GM18499 (cell line): ENCODE data around the gene PCSK6.
"Not testable (repeated sequence)": the region's sequence is repeated elsewhere in the genome, so short reads cannot be mapped to it uniquely, and the experiment has no call there.

Source experiments
- ATAC-seq: cut with Tn5 transposase; IDR thresholded peaks from one replicate; pipeline ENCODE4 v1.9.1; 2021; ENCODE audit warnings: moderate number of reproducible peaks; ENCODE audit not compliant: insufficient read depth, unreplicated experiment

The PCSK6 gene

GRCh38 chr15:101348015-101348414 is 141.5 kb downstream of the PCSK6 start:
- no peak for ATAC-seq

DNA sequence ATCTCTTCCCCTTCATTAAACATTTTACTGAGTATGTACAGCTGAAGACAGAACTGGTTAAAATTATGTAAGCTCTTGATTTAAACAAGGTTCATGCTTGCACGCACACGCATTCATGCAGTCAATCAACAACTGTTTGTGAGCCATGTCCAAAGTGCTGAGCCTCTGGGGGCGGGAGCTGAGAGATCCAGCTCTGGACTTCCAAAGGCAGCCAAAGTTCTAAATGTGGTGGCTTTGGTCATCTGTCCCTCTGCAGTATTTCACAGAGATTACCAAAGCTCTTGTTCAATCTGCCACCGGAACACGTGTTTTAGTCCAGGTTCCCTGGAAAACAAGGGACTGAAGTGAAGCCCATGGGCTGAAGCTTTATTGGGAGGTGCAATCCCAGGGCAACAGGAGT is 142.1 kb downstream of the PCSK6 start:
- ATAC-seq, result no peak

- ATAC-seq, result no peak
Observed at GRCh38 chr15:101346928-101347327, 142.6 kb downstream of the PCSK6 start.

GRCh38 chr15:101342056-101342455 is 147.5 kb downstream of the PCSK6 start:
- no peak for ATAC-seq

DNA sequence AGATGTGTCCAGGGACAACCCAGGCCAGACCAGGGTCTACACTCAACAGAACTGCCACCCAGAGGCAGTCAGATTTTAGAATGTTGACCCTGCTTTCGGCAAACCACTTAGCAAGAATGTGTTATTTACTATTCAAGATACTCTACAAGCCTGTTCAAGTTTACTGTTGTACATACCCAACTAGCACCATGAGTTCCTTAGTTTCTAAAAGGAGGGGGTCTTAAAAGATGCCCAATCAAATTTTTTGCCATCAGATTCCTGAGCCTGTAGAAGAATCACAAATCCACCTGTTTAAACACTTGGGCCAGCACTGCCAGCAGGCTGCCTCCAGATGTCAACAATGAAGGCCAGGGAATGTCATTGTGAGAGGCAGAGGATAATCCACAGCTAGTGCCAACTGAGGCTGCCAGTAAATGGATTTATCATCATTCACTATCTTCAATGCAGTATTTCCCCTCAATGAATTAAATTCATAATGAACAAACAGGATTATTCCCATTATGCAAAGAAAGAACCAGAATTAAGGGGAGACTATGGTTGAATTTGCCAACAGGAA is 150.9 kb downstream of the PCSK6 start:
- ATAC-seq, result no peak

DNA sequence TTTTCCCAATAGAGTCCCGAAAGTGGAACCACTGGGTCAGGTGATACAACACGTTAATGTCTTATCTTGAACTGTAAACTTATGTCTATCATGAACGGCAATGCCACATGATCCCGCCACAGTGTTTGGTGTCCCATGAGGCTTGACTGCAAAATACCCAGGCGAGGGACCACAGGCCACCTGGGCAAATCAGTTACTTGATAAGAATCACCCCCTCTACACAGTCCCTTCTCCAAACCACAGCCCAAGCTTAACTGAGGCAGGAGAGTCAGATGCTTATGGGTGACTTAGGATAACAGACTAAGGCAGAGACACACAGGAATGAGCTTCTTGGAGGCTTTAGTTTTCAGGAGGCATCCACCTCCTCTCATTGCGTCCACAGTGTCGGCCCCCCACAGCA is 151.5 kb downstream of the PCSK6 start:
- no peak for ATAC-seq

- not testable (repeated sequence) for ATAC-seq
Observed at GRCh38 chr15:101333907-101334789, 155.4 kb downstream of the PCSK6 start.

DNA sequence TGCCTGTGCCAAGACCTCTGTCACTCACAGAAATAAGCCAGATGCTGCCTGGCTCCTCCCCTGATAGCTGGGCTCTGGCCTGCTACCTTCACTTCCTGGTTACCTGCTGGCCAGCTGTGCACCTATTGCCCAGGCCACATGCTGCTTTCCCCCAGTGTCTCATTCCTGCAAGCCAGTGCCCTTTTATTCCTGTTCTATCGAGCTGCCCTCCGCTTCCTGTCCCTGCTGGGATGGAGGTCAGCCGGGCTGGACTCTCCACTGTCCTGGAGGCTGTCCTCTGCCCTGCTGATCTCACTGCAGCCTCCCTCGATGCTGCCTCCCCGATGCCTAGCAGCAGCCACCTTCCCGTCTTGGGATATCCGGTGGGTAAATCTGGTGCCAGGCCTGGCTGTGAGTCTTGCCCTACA is 157.4 kb downstream of the PCSK6 start:
- no peak for ATAC-seq

DNA sequence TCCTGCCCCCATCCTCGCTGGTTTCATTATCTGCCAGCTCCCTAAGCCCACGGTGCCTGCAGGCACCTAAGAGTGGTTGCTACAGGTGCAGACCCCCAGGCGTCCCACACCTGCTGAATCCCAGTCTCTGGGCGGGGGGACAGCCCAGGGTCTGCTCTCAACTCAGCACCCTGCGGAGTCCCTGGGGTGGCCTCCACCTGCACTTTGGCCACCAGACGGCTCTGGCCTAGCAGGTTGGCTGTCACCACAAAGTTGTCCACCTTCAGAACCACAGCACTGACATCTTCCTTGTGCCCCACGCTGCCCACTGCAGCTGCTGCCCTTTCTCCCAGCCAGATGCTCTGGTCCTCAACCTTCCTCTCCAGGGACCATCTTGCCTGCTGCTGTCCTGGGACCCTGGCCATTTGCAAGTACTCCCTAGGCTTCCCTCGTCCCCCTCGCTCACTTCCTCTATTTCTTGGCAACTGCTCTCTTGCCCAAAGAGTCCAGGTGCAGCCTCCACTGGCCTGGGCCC is 159.6 kb downstream of the PCSK6 start:
- no peak for ATAC-seq

- no peak for ATAC-seq
Observed at GRCh38 chr15:101329309-101329863, 160.1 kb downstream of the PCSK6 start.

DNA sequence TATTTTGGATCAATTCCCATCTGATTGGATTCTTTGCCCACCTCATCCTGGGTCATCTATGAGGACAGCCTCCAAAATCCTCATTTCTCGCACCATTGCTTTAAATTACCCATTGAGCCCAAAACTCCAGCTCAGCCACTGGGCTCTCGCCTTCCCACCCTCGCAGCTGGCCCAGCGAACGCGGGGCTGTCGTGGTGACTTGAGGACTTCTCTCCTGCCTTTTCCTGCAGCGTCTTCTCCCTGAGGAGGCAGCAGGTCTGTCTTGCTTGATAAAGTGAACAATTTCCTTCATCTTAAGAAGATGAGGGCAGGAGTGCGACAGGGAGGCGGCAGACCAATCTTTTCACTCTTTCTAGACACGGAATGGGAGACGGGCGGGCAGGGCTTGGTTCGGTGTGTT is 161.5 kb downstream of the PCSK6 start:
- ATAC-seq, result no peak

DNA sequence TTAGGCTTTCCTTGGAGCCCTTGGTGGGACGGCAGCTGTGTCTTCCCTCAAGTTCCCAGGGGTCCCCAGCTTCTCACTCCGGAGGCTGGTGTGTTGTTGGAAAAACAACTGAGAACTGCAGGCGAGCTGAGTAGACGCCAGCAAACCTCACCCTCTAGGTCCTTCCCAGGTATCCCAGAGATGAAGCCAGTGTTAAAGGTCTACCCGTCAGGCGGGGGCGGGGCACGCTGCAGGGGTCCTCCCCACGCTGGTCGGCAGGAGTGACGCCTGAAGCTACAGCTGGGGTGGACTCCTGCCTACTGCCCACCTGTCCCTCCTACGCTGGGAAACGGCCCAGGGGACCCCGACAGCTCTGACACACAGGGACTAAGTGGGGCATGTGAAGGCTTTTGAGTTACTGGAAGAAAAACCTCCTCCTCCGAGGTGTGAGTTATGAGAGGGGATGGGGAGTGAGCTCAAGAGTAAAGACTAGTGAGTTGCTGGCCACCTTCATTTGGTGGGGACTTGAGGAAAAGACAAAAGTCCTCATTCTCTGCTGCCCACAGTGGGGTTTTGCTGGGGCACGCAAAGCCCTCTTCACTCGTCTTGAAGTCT is 162.3 kb downstream of the PCSK6 start:
- no peak for ATAC-seq

DNA sequence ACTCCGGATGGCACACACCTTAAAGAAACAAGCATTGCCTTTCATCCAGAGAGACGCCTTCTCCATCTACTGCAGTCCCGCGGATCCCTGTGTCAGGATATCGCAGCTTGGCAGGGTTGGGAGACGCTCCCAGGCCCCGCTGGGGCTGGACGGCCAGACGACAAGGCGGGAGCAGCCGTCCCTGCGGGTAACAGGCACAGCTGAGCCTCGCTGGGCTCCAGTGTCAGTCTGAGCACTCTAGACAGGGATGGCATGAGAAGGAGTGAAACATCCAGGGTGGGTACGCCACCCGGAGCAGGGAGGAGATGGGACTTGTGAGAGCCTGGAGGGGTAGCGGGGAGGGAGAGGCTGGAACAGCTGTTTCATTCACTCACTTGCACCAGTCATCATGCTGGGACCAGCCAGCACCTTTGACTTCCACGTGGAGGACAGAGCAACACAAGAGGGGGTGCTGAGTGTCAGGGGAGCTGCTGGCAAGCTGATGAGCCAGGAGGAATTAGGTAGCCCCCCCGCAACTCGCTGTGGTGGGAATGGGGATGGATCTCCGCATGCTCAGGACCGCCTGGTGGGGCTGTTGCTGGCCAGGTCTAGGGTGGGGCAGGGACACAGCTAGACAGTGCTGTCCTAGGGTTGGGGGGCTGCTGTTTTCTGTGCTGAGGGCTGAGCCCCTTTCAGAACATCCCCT is 162.9 kb downstream of the PCSK6 start:
- ATAC-seq, result no peak

GRCh38 chr15:101326026-101326315 is 163.5 kb downstream of the PCSK6 start:
- ATAC-seq, result no peak

DNA sequence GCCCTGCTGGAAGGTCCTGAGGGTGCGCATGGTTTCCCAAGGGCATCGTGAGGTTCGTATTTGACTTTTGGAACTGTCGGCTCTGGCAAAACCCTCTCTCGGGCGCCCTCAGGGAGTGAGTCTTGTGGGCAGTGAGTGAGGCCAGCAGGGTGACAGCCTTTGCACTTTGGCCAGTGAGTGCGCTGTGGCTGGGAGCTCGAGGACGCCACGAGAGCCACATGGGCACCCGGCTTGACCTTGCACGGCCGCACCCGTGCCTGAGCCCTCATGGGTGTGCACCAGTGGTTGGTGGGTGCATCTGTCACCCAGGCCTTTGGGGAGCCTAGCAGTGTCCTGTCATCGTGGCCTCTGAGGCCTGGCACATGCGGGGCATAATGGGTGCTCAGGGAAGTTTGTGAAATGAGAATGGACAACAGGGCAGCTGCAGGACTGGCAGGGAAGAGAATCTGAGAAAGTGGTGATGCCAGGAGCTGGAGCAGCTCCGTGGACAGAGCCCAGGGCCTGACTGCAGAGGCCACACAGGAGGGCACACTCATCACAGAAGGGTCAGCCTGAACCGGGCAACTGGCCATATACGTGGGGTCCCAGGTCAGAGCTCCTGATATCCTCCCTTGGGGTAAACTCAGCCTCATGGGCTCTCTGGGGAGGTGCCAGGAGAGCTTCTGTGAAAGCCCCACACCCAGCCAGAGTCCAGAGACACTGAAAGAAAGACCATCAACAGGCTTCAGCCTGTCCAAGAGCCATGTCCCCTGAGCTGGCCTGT is 164.1 kb downstream of the PCSK6 start:
- ATAC-seq, result no peak

- no peak for ATAC-seq
Observed at GRCh38 chr15:101324524-101325177, 164.9 kb downstream of the PCSK6 start.

DNA sequence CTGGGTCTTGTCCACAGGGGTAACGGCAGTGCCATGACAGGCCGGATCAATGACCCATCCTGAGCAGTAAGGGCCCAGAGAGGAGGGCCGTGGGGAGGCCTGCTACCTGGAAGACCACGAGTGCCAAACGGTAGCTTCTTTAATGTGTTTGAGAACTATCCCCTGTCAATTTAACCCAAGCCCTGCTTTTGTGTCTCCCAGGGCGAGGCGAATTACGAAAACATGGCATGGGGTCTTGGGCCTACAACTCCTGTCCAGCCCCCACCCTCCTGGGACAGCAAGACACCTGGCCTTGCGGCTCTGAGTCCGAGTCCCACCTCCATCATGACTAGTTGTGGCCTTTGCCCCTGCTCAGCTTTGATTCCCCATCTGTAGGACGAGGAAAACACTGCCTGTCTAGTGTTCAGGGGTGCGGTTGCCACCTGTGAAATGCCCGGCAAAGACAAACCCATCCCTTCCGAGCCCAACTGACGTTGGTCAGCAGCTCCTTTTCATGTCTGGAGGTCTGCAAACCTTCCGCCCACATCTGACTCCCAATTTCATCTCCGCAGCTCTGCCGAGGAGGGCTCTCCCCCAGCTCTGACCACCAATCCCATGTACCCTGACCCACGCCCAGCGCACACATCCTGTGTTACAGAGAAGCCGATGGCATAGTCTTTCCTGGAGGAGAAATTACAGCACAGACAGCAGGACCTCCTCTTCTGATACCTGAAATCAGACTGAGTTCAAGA is 165.5 kb downstream of the PCSK6 start:
- no peak for ATAC-seq

GRCh38 chr15:101322854-101323477 is 166.5 kb downstream of the PCSK6 start:
- ATAC-seq, result no peak
